ENCODE measurements around the gene FBXL20. TPM values are rescaled to one million over a fixed set of nuclear protein-coding genes. Genes with fewer than 3 reads are reported as not detected.

Gene FBXL20
- polyA plus RNA-seq, 1 experiment = 3.9 TPM

DNA sequence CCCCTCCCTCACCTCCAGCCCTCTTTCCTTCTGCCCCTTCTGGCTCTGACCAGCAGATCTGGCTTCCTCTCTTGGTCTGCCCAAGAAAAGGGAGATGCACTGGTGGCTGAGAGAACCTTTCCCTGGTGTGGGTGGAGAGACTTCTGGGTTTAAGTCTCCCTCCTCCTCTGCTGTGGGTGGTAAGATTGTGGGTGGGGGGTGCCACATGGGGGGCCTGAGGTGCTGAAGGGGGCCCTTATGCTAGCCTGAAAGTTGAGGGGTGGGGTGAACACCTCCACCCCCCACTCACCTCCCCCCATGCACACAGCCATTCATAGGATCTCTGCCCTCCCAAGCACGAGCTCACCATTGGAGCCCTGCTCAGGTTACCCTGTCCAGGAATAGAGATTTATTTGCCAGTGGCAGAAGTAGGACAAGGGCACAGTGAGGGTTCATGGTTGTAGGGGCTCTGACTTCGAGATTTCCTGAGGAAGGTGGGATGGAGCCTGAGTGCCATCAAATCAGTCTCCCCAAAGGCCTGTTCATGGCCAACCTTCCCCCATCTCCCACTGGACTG, 174.0 kb downstream of the FBXL20 start:
- no peak for DNase-seq (ENCODE audit: low read depth)
- ChIA-PET CTCF (interaction anchor here (0.6 to 3.0 kb wide), 5 partner anchors 9 to 37 kb away, joined by 3 to 15 read pairs (median 5); no protein-coding TSS in a partner anchor), POLR2A (no interaction called here)
- Histone ChIP-seq H3K36me3 (ENCODE audit: control insufficient read depth, insufficient read depth, low read length) (no peaks in the 10 kb centered on the region), H3K4me3 (ENCODE audit: low read depth, low read length) (no peak overlapping the region), H3K27me3 (ENCODE audit: control insufficient read depth, insufficient read depth, low read length) (peaks cover 35% of the 10 kb centered on the region)
- TF ChIP-seq, protein P1, sequence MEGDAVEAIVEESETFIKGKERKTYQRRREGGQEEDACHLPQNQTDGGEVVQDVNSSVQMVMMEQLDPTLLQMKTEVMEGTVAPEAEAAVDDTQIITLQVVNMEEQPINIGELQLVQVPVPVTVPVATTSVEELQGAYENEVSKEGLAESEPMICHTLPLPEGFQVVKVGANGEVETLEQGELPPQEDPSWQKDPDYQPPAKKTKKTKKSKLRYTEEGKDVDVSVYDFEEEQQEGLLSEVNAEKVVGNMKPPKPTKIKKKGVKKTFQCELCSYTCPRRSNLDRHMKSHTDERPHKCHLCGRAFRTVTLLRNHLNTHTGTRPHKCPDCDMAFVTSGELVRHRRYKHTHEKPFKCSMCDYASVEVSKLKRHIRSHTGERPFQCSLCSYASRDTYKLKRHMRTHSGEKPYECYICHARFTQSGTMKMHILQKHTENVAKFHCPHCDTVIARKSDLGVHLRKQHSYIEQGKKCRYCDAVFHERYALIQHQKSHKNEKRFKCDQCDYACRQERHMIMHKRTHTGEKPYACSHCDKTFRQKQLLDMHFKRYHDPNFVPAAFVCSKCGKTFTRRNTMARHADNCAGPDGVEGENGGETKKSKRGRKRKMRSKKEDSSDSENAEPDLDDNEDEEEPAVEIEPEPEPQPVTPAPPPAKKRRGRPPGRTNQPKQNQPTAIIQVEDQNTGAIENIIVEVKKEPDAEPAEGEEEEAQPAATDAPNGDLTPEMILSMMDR (IDR thresholded peaks at IDR 0.05; ENCODE audit: insufficient read depth, low read depth, low read length) = no peak

DNA sequence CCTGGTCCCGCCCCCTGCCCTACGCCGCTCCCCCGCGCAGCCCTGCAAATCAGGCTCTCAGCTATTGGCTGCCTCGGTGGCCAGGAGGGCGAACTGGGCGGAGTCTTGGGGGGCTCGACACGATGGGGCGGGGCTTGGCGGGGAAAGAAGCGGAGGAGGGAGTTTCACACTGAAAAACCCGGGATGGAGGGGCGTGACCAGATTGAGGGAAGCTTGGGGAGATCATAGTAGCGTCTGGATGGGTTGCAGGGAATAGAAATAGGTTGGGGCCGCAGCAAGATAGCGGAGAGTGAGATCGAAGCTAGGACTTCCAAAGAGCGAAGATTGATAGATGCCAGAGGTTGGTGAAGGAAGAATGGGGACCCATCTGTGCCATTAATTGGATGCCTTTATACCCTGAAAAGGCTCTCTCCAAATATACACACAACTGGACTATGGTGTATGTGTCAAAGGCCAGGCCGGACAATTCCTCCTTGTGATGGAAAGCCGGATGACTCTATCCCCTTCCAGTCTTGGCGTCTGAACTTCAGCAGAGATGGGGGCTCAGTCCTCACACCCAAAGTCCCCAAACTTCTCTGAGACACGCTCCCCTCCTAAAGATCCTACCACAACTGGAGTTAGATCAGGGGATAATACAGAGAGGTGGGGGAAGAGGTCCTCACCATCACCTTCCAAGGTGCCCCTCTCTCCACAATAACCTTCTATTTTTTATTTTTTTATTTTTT, 175.3 kb downstream of the FBXL20 start:
- H3K36me3 ChIP-seq (ENCODE audit: control insufficient read depth, insufficient read depth, low read length) = no peaks in the 10 kb centered on the region
- POLR2A ChIA-PET = interaction anchor here (0.6 kb wide), 1 partner anchor 554 kb away, joined by 5 read pairs; no protein-coding TSS in a partner anchor
- H3K4me3 ChIP-seq (ENCODE audit: low read depth, low read length) = peak overlapping the region; percentile 28
- H3K27me3 ChIP-seq (ENCODE audit: control insufficient read depth, insufficient read depth, low read length) = peaks cover 35% of the 10 kb centered on the region
- CTCF ChIA-PET = interaction anchor here (0.7 to 3.0 kb wide), 6 partner anchors 8 to 73 kb away, joined by 3 to 15 read pairs (median 4); no protein-coding TSS in a partner anchor
- DNase-seq (ENCODE audit: low read depth) = no peak
- TF ChIP-seq, protein P1 (IDR thresholded peaks at IDR 0.05; ENCODE audit: insufficient read depth, low read depth, low read length) = no peak

DNA sequence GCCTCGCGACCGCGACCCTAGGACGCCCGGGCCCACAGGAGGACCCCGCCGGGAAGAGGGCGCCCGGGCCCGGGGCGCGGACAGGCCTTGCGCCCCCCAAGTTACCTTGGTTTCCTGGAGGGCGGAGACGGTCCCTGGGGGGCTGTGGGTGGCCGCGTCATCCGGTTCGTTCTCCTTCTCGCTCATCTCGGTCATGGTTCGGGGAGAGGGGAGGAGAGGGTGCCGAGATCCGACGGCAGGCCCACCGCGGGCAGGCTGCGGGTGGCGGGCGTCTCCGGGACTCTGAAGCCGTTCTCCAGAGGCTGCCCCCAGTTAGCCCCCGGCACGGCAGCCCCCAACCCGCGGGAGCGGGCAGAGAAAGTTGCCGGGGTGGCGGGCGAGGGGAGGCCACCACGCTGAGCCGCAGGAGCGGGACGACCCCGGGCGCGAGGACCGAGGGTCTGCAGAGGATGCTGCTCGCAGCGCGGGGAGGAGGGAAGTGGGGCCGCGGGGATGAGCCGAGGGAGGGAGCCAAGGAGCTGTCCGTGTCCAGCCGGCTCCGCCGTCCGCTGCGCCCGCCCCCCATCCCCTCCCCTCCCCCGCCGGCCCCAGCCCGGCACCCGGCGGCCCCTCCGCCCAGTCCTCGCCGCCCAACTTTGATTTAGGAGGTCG, 176.0 kb downstream of the FBXL20 start, which contains the start of gene STAC2:
Gene STAC2 (minus strand): TSS at position 638 of the 651 bp plus-strand sequence. CDS start 443 bp downstream, at position 195.
- no peak for DNase-seq (ENCODE audit: low read depth)
- CTCF ChIA-PET = interaction anchor here (1.0 to 3.0 kb wide), 3 partner anchors 11 to 19 kb away, joined by 3 to 15 read pairs (median 3); no protein-coding TSS in a partner anchor
- TF ChIP-seq, protein P1 (IDR thresholded peaks at IDR 0.05; ENCODE audit: insufficient read depth, low read depth, low read length) = no peak

DNA sequence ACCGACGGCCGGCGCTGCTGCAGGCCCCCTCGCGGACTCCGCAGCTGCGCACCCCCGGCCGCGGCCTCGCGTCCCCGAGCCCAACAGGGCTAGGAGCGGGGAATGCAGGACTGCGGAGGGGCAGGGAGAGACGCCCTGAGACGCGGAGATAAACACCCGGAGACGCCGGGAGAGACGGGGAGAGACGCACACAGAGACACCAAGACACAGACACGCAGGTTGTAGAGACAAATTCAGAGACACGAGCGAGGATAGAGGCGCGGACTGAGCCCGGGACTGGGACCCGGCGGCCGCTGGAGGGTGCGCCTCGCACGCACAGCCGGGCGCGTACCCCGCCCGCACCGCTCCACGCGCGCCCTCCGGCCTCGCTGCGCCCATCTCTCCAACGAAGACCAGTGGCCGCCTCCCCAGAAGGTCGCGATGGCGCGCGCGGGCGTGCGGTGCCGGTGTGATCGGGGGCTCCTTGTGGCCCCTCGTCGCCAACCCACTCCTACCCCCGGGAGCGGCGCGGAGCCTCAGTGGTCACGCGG, 176.6 kb downstream of the FBXL20 start:
- DNase-seq (ENCODE audit: low read depth) = no peak
- POLR2A ChIA-PET = no interaction called here
- TF ChIP-seq, protein P1 (IDR thresholded peaks at IDR 0.05; ENCODE audit: insufficient read depth, low read depth, low read length) = no peak

More for the DNA sequence above, 176.0 kb downstream of the FBXL20 start, which contains the start of gene STAC2:
- H3K4me3 ChIP-seq (ENCODE audit: low read depth, low read length) = peak within 1 kb of the TSS; percentile 28
- POLR2A ChIA-PET = interaction anchor here (0.6 kb wide), 1 partner anchor 553 kb away, joined by 5 read pairs; no protein-coding TSS in a partner anchor
- H3K36me3 ChIP-seq (ENCODE audit: control insufficient read depth, insufficient read depth, low read length) = no peaks in the 10 kb centered on the region
- peaks cover 35% of the 10 kb centered on the region for H3K27me3 ChIP-seq (ENCODE audit: control insufficient read depth, insufficient read depth, low read length)

More for the DNA sequence above, 176.6 kb downstream of the FBXL20 start:
- H3K27me3 ChIP-seq (ENCODE audit: control insufficient read depth, insufficient read depth, low read length) = peaks cover 37% of the 10 kb centered on the region
- CTCF ChIA-PET = no interaction called here
- H3K36me3 ChIP-seq (ENCODE audit: control insufficient read depth, insufficient read depth, low read length) = no peaks in the 10 kb centered on the region
- no peak overlapping the region for H3K4me3 ChIP-seq (ENCODE audit: low read depth, low read length)
